Liver (tissue), 9 donors: ENCODE results near the gene ARMC12. TPM values are rescaled to one million over a fixed set of nuclear protein-coding genes. Genes with fewer than 3 reads are reported as not detected.

Experiments used
- DNase-seq: peaks from one replicate; pipeline ENCODE4 v3.0.0-alpha.2; 2017; ENCODE audit warnings: low spot score
- H3K27ac ChIP-seq, 2 donors: one replicate each; pipeline ENCODE4 v1.7.0; 2013; ENCODE audit warnings: inconsistent platforms in 2 of 2, low read length in 2 of 2, control low read depth in 1 of 2, low read depth in 1 of 2, mild to moderate bottlenecking in 1 of 2
- H3K27me3 ChIP-seq, 4 donors: one replicate each; pipeline versions ENCODE4 v1.6.1 to v1.7.0; 2013; ENCODE audit warnings: low read length in 3 of 4, inconsistent platforms in 1 of 4, mild to moderate bottlenecking in 1 of 4, moderate library complexity in 1 of 4; ENCODE audit not compliant: control insufficient read depth in 4 of 4, insufficient read depth in 4 of 4
- H3K36me3 ChIP-seq, 4 donors: one replicate each; pipeline versions ENCODE4 v1.6.1 to v1.7.0; 2013; ENCODE audit warnings: low read length in 3 of 4, mild to moderate bottlenecking in 3 of 4, low read depth in 1 of 4, moderate library complexity in 1 of 4; ENCODE audit not compliant: control insufficient read depth in 4 of 4, insufficient read depth in 3 of 4
- H3K4me1 ChIP-seq, 4 donors: one replicate each; pipeline versions ENCODE4 v1.6.1 to v1.7.0; 2013; ENCODE audit warnings: low read length in 3 of 4, mild to moderate bottlenecking in 3 of 4, moderate library complexity in 1 of 4; ENCODE audit not compliant: control insufficient read depth in 4 of 4, insufficient read depth in 4 of 4
- H3K4me3 ChIP-seq, 3 donors: one replicate each; pipeline versions ENCODE4 v1.6.1 to v1.7.0; 2013; ENCODE audit warnings: low read length in 3 of 3, control low read depth in 1 of 3, low read depth in 1 of 3, mild to moderate bottlenecking in 1 of 3
- H3K9ac ChIP-seq, 2 donors: one replicate each; pipeline ENCODE4 v1.7.0; 2013; ENCODE audit warnings: low read length in 2 of 2, mild to moderate bottlenecking in 2 of 2, moderate library complexity in 2 of 2, control low read depth in 1 of 2, low read depth in 1 of 2
- H3K9me3 ChIP-seq, 4 donors: one replicate each; pipeline versions ENCODE4 v1.6.1 to v1.7.0; 2013; ENCODE audit warnings: low read length in 3 of 4; ENCODE audit not compliant: control insufficient read depth in 4 of 4
- ATF3 ChIP-seq: IDR thresholded peaks from 2 replicates; pipeline ENCODE4 v1.6.1; 2016; ENCODE audit warnings: antibody characterized with exemption
- CTCF ChIP-seq: fragments of 150-350 bp; IDR thresholded peaks from 2 replicates; pipeline ENCODE4 v1.5.1; 2017; ENCODE audit warnings: improper control_type of control experiment, low read depth, low read length; ENCODE audit not compliant: missing input control
- EGR1 ChIP-seq, 2 donors: IDR thresholded peaks; 2 replicates each; pipeline ENCODE4 v1.6.1; 2016 to 2018; ENCODE audit warnings: antibody characterized with exemption in 2 of 2, low read depth in 2 of 2
- FOXA1 ChIP-seq: IDR thresholded peaks from 2 replicates; pipeline ENCODE4 v1.6.1; 2016; ENCODE audit warnings: antibody characterized with exemption
- FOXA2 ChIP-seq: IDR thresholded peaks from 2 replicates; pipeline ENCODE4 v1.6.1; 2016; ENCODE audit warnings: antibody characterized with exemption
- HNF4G ChIP-seq: IDR thresholded peaks from 2 replicates; pipeline ENCODE4 v1.6.1; 2016; ENCODE audit warnings: antibody characterized with exemption
- JUND ChIP-seq, 2 donors: IDR thresholded peaks; 2 replicates each; pipeline ENCODE4 v1.6.1; 2016; ENCODE audit warnings: antibody characterized with exemption in 2 of 2
- MAX ChIP-seq: IDR thresholded peaks from 2 replicates; pipeline ENCODE4 v1.6.1; 2016; ENCODE audit warnings: antibody characterized with exemption
- NR2F2 ChIP-seq: IDR thresholded peaks from 2 replicates; pipeline ENCODE4 v1.6.1; 2016; ENCODE audit warnings: antibody characterized with exemption
- RAD21 ChIP-seq, 2 donors: IDR thresholded peaks; 2 replicates each; pipeline ENCODE4 v1.6.1; 2016; ENCODE audit warnings: antibody characterized with exemption in 2 of 2, mild to moderate bottlenecking in 2 of 2
- REST ChIP-seq: IDR thresholded peaks from 2 replicates; pipeline ENCODE4 v1.6.1; 2016; ENCODE audit warnings: antibody characterized with exemption, mild to moderate bottlenecking
- RXRA ChIP-seq, 2 donors: IDR thresholded peaks; 2 replicates each; pipeline ENCODE4 v1.6.1; 2017 to 2018; ENCODE audit warnings: antibody characterized with exemption in 2 of 2, mild to moderate bottlenecking in 1 of 2
- SP1 ChIP-seq: IDR thresholded peaks from 2 replicates; pipeline ENCODE4 v1.6.1; 2018; ENCODE audit warnings: antibody characterized with exemption, mild to moderate bottlenecking
- TAF1 ChIP-seq: conservative IDR thresholded peaks from 2 replicates; pipeline ENCODE4 v1.6.1; 2016; ENCODE audit warnings: antibody characterized with exemption, mild to moderate bottlenecking
- YY1 ChIP-seq: IDR thresholded peaks from 2 replicates; pipeline ENCODE4 v1.6.1; 2016; ENCODE audit warnings: antibody characterized with exemption, mild to moderate bottlenecking
- WGBS: extraction: QIAGEN DNeasy Blood & Tissue Kit; methylation state at CpG from one replicate; pipeline ENCODE4 v1.1.7; 2013; 5-methylcytosine and 5-hydroxymethylcytosine counted together
- polyA plus RNA-seq, 2 donors: library from polyadenylated mRNA; stranded (reverse) in 1 of 2; unstranded in 1 of 2; fragments of 200-250 nt in 1 of 2; fragments of >200 nt in 1 of 2; fragmentation: Nextera tagmentation in 1 of 2; extraction: Ambion mirVana in 1 of 2; gene quantifications; one replicate each; pipeline versions ENCODE4 v1.2.1 to v1.2.3, GENCODE V29; 2013 to 2015
- total RNA-seq, 2 donors: library from RNA; depleted of rRNA; stranded (reverse); fragments of >200 nt; gene quantifications; one replicate each; pipeline ENCODE4 v1.2.3, GENCODE V29; 2014
- donor health status: healthy.
- donor health status: healthy.
- donor health status: healthy.
- donor health status: healthy.
- donor health status: healthy.

Gene ARMC12
- total and polyA plus RNA-seq, 4 donors = 0.42 to 0.64 (median 0.43) TPM; not detected in 1

- Histone ChIP-seq H3K27ac (no peak overlapping the region), H3K9me3 (no peaks in the 10 kb centered on the region), H3K4me3 (no peak overlapping the region), H3K36me3 (no peaks in the 10 kb centered on the region), H3K4me1 (no peaks in the 10 kb centered on the region), H3K9ac (no peak overlapping the region), H3K27me3 (peaks cover 0 to 6% (median 4%) of the 10 kb centered on the region in 4 donors)
- no peak for DNase-seq
- TF ChIP-seq ATF3 = no peak
- TF ChIP-seq YY1 = no peak
- no peak for TF ChIP-seq CTCF
- no peak for TF ChIP-seq SP1
- no peak for TF ChIP-seq TAF1
- TF ChIP-seq EGR1 (IDR thresholded peaks at IDR 0.05; ENCODE audit: low read depth in 2 of 2) = no peak
- no peak for TF ChIP-seq HNF4G
- TF ChIP-seq RXRA (IDR thresholded peaks at IDR 0.05) = no peak
- no peak for TF ChIP-seq NR2F2
- no peak for TF ChIP-seq FOXA1
- TF ChIP-seq JUND (IDR thresholded peaks at IDR 0.05) = no peak
- no peak for TF ChIP-seq RAD21 (IDR thresholded peaks at IDR 0.05)
- no peak for TF ChIP-seq FOXA2
- no peak for TF ChIP-seq REST
- 84% methylated on average over 23 of the region's 23 CpGs for WGBS
Observed at GRCh38 chr6:35765739-35766138, 28.9 kb downstream of the ARMC12 start.

GRCh38 chr6:35769211-35769610 is 32.4 kb downstream of the ARMC12 start:
- Histone ChIP-seq H3K27ac (no peak overlapping the region), H3K27me3 (peaks cover 0 to 3% (median 0%) of the 10 kb centered on the region in 4 donors), H3K36me3 (no peaks in the 10 kb centered on the region), H3K4me1 (no peaks in the 10 kb centered on the region), H3K9me3 (no peaks in the 10 kb centered on the region), H3K4me3 (no peak overlapping the region), H3K9ac (no peak overlapping the region)
- 79% methylated on average over 4 of the region's 4 CpGs for WGBS
- DNase-seq = no peak
- TF ChIP-seq EGR1 (IDR thresholded peaks at IDR 0.05; ENCODE audit: low read depth in 2 of 2) (no peak), FOXA1 (no peak), REST (no peak), MAX (no peak), JUND (IDR thresholded peaks at IDR 0.05) (no peak), YY1 (no peak), RAD21 (IDR thresholded peaks at IDR 0.05) (no peak)
